CD4-positive, alpha-beta T cell treated with Interleukin-15 for 4 hours (primary cell): Measurements from ENCODE around the gene CCHCR1.
"Not testable (repeated sequence)": the region's sequence is repeated elsewhere in the genome, so short reads cannot be mapped to it uniquely, and the experiment has no call there.

Source experiments
- DNase-seq: peaks from one replicate; pipeline ENCODE4 v3.0.0-alpha.2; 2020; ENCODE audit warnings: low spot score

The CCHCR1 gene

DNA sequence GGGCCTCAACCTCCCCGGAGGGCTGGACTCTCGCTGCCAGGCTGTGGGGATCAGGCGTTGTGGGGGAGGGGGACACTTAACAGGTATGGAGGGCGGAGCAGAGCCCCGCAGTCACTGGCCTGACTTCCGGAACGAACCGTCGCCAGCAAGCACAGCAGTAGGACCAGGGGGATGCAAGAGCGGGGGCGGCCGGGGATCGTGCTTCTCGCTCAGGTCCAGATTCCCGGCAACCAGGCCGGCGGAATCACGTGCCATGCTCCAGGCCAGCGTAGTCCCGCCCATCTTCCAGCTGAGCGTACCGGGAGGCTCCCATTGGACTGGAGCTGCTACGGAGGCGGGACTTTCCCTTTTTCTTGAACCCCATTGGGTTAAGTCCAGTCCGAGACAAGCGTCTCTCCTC lies 22.9 kb upstream of the CCHCR1 start:
- peak; percentile 73 for DNase-seq

- no peak for DNase-seq
Observed at GRCh38 chr6:31179896-31180295, 22.3 kb upstream of the CCHCR1 start.

DNA sequence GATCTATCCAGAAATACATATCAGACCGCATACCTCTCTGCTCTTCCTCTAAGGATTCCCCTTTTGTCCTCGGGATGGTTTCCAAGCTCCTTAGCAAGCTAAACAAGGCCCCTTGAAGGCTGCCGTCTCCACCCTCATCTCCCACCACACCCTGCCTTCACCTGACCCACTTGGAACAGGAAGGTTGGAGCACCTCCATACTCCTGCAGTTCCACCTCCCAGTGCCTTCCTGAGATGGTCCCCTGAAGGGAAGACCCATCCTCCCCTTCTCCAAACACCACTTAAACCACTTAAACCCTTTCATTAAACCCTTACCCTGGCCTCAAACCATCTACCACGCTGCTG lies 21.4 kb upstream of the CCHCR1 start:
- DNase-seq: no peak

DNA sequence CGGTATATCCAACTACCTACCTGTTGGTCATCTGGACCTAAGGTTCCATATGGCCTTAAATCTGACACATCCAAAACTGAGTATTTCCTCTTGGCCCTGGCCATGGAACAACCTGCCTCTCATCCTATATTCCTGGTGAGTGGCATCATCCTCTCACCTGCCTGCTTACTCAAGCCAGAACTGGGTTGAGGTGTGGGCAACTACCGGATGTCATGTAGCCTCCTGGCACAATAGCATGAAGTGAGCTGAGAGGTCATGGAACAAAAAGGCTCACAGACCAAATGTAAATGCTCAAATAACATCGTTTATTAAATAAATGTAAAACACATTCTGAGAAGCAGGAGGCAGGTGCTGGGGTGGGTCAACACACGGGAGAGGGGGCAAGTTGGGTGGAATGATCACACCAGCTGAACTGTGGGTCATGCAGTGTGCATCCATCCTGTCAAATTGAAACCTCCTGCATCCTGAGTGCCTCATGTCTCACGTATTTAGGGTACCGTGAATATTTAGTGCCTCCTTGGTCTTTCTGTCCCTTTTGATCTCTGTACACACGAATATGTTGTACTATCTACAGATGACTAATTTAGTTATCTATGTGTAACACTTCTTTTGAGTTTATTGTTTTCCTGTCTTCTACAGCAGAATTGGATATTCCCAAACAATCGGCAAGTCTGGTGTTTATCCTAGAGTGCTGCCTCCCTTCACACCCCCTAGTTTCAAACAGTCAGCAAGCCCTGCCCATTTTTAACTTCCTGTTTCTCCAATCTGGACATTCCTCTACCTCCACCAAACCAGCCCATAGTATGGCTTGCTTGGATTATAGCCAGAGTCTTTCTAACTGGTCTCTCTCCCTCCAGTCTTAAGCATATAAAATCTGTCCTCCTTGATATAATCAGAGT lies 20.8 kb upstream of the CCHCR1 start:
- no peak for DNase-seq

DNA sequence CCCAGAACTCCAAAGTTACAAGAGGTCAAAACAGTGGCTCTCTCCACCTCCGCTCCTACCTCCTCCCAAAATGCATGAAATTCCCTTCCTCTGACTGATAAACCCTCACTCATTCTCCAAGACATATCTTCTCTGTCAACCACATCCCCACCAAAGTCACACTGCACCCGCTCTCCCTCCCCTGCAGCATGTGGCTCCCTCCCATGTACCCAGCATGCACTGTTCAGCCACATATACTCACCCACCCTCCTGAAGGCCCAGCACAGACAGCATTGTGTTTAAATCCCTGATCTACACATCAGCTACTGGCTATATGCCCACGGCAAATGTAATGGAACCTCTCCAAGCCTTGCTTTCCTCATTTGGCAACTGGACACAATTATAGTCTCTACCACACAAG lies 18.4 kb upstream of the CCHCR1 start:
- no peak for DNase-seq

- DNase-seq: no peak
Observed at GRCh38 chr6:31174378-31174777, 16.8 kb upstream of the CCHCR1 start.

DNA sequence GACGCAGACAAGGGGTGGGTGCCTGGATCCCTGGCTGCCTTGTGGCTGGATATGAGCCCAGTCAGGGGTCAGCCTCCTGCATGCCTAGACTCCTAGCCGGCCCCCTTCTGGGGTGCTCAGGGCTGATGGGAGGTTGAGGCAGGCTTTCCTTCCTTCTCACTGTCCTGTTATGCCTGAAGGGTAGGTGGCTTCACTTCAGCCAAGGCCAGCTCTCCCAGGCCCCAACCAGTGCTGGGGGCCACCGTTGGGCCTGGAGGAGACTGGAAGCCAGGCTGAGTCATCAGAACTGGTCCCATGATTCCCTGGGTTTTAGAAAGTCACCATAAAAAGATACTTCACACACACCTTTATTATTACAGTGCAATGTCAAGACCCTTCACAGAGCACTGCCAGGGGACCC lies 15.8 kb upstream of the CCHCR1 start:
- DNase-seq: no peak

DNA sequence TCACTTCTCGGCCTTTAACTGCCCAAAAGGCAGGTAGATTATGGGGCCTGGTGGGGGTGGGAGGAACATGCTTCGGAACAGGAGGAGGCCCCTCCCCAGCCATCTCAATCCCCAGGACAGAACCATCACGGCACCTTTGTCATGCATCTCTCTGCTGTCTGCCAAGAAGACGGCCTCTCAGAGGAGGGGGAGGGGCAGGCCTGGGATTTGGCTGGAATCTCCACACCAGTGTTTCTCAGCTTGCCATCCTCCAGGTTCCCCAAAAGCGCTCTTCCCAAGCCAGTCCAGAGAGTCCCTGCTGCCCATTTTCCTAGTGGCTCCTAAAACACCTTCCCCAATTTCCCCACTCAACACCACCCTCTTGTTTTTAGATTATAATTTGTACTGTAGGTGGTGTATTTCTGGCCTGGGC lies 15.4 kb upstream of the CCHCR1 start:
- DNase-seq: no peak

GRCh38 chr6:31171931-31172905 lies 14.6 kb upstream of the CCHCR1 start:
- no peak for DNase-seq

DNA sequence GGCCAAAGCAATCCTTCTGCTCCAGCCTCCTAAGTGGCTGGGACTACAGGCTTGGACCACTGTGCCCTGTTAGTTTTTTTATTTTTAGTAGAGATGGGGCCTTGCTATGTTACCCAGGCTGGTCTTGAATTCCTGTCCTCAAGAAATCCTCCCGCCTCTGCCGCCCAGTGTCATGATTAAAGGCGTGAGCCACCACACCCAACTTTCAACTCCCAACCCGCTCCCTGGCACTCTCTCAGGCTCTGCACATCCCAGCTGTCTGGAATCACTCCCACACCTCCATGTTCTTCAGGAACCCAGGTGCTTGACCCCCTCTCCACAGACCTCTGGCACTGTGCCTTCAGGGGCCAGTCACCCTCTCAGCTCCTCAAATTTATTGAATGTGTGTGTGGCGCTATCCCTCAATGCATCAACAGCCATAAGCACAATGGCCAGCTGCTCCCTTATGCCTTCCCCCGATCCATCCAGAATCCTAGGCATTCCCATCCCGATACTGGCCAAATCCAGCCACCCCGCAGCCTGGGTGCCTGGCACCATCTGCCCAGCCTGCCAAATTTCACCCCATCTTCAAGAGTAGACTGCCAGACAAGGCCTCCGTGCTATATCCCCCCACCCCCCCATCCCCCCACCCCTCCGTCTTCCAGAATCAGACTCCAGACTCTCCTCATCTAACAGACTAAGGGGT lies 13.5 kb upstream of the CCHCR1 start:
- no peak for DNase-seq

DNA sequence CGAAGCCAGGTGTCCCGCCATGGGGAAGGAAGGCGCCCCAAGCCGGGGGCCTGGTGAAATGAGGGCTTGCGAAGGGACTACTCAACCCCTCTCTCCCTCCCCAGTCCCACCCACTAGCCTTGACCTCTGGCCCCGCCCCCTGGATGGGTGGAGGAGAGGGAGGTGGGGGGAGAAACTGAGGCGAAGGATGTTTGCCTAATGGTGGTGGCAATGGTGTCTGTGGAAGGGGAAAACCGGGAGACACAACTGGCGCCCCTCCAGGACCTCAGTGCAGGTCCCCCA lies 12.9 kb upstream of the CCHCR1 start, which contains the start of gene POU5F1:
Gene POU5F1, minus strand, starts transcription at position 83 of the 282 bp plus-strand sequence. Its CDS starts 62 bp downstream, at position 21.
- no peak for DNase-seq

GRCh38 chr6:31169858-31170599 lies 12.4 kb upstream of the CCHCR1 start:
- not testable (repeated sequence) for DNase-seq

DNA sequence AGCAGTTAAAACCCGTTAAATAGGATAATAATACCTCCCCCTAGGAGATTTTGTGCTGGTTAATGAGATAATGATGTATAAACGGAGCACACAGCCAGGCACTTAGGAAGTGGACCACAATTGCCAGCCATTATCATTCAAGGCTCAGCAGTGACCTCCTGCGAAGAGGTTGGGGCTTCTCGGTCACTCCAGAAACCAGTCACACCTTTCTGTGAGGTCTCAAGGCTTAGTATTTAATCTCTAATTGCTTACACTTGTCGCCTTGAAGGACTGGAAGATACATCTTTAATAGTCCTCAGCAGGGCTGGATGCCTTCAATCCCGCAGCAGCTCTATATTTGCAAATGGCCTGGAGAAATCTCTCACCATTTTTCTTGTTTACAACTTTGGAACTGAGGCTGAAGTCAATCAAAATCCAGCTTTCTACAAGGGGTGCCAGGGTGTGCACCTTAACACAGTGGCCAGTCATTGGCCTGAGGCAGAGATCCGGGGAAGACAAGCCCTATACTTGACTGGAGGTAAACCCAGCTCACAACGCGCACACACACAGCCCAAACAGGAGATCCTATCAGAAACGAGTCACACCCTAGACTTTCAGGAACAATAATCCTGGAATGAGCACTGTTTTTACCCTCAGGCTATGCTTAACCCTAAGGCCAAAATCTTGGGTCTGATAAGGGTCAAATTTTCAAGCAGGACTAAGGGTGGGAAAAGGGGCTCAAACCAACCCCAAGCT lies 11.7 kb upstream of the CCHCR1 start:
- no peak for DNase-seq

DNA sequence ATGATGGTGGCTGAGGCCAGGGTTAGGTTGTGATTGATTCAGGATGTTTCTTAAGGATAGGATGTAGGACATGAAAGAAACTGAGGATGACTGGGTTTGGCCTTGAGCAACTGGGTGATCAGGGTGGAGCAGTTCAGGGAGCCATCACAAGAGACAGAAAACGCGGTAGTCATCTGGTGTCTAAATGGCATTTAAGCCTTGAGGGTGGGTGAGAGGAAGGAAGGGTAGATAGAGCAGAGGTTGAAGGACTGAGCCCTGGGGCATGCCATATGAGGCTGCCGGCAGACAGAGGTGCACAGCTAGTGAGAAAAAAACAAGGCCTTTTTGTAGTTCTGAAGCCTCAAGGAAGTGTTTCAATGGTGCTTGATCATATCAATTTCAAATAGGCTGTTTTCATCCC lies 11.0 kb upstream of the CCHCR1 start:
- DNase-seq: no peak

DNA sequence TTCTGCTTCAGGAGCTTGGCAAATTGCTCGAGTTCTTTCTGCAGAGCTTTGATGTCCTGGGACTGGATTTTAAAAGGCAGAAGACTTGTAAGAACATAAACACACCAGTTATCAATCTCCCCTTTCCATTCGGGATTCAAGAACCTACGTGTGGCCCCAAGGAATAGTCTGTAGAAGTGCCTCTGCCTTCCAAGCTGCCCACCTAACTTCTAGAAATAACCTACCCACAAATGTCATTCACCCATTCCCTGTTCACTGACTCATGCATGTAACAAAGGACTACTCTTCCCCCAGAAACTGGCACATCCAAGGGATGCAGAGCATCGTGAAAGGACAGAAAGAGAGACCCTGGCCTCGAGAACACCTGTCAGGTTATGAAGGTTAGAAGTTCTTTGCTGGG lies 8.4 kb upstream of the CCHCR1 start:
- no peak for DNase-seq

DNA sequence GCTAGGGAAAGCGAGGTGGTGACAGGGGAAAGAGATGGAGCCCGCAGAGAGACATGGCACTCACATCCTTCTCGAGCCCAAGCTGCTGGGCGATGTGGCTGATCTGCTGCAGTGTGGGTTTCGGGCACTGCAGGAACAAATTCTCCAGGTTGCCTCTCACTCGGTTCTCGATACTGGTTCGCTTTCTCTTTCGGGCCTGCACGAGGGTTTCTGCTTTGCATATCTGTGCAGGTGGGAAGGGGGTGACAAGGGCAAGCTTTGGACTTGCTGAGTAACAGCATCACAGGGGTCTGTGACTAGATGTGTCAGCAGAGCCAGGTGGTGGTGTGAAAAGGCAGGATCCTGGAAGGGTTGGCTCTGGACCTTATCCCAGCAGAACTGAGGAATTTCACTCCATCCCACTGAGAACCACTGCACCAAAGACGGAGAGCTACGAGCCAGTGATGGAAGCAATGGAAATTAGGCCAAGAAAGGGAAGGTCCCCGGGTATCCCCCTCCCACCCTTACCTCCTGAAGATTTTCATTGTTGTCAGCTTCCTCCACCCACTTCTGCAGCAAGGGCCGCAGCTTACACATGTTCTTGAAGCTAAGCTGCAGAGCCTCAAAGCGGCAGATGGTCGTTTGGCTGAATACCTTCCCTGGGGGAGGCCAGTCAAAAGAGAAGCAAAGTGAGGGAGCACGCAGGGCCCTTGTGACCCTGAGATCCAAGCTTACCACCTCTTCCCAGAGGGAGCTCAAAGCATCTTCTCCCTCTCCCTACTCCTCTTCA lies 7.6 kb upstream of the CCHCR1 start:
- DNase-seq: not testable (repeated sequence)

- not testable (repeated sequence) for DNase-seq
Observed at GRCh38 chr6:31164475-31165063, 7.0 kb upstream of the CCHCR1 start.

DNA sequence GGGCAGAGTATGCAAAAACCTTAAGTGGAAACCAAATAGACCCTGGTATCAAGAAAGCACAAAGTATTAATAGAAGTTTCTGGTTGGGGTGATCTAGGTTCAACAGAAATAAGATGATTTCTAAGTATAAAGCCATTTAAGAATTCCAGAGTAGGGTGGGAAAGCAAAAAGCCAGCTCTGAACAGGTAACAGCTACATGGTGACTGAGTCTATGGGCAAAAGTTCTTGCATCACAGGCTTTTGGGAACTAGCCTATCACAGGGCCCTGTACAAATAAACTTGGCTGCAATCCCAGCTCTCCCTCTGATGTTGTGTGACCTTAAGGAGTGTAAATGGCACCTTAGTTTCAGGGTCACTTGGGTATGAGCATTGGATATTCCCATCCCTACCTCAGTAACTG lies 6.3 kb upstream of the CCHCR1 start:
- DNase-seq: no peak

GRCh38 chr6:31162463-31163165 lies 5.0 kb upstream of the CCHCR1 start:
- DNase-seq: no peak
